ENCODE measurements around the gene PTH2.

PTH2 gene, protein sequence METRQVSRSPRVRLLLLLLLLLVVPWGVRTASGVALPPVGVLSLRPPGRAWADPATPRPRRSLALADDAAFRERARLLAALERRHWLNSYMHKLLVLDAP

DNA sequence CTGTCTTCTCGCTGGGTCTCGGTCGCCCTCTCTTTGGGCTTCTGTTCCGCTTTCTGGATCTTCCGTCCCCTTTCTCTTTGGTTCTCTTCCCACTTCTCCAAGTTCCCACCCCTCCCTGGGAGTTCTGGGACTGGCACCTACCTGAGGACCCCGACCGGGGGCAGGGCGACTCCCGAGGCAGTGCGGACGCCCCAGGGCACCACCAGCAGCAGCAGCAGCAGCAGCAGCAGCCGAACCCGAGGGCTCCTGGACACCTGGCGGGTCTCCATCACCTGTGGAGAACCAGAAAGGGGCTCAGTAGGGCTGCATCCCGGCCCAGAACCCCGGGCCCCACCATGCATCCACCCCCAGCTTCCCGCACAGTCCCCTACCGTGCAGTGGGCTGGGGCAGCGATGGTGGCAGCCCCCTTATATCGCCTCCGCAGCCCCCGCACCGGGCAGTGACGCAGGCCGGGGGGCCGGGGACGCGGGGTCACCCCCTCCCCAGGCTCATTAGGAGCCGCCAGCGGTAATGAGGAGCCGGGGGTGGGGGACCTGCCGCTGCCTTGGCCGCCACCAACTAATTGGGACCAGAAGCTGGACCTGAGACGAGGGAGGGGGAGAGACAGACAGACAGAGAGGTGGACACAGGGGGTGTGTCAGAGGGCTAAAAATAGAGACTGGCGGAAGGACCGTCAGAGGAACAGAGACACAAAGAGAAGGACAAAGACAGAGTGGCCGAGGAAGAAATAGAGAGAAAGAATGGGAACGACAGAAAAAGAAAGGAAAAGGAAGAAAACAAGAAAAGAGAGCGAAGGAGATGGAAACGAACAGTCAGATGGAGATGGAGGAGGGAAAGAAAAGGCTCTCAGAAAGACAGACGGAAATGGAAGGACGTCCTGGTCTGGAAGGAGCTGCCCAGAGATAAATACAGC is at the start of gene PTH2:
TSS of gene PTH2 (minus strand) at position 371 of the 914 bp plus-strand sequence. CDS start at position 269, 102 bp downstream.
- no peak for DNase-seq (ENCODE audit: low spot score)
- TF ChIP-seq, protein P1, sequence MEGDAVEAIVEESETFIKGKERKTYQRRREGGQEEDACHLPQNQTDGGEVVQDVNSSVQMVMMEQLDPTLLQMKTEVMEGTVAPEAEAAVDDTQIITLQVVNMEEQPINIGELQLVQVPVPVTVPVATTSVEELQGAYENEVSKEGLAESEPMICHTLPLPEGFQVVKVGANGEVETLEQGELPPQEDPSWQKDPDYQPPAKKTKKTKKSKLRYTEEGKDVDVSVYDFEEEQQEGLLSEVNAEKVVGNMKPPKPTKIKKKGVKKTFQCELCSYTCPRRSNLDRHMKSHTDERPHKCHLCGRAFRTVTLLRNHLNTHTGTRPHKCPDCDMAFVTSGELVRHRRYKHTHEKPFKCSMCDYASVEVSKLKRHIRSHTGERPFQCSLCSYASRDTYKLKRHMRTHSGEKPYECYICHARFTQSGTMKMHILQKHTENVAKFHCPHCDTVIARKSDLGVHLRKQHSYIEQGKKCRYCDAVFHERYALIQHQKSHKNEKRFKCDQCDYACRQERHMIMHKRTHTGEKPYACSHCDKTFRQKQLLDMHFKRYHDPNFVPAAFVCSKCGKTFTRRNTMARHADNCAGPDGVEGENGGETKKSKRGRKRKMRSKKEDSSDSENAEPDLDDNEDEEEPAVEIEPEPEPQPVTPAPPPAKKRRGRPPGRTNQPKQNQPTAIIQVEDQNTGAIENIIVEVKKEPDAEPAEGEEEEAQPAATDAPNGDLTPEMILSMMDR (IDR thresholded peaks at IDR 0.05; ENCODE audit: borderline replicate concordance, control extremely low read depth, extremely low read depth, insufficient read depth, missing control alignments) = no peak
- in situ Hi-C loops (cut with MboI; ENCODE audit: low sequenced_read_pairs, unreplicated experiment) = no loop called here

GRCh38 chr19:49472936-49473335 is 49.7 kb upstream of the PTH2 start:
- TF ChIP-seq, protein P1 (IDR thresholded peaks at IDR 0.05; ENCODE audit: borderline replicate concordance, control extremely low read depth, extremely low read depth, insufficient read depth, missing control alignments) = no peak
- in situ Hi-C loops (cut with MboI; ENCODE audit: low sequenced_read_pairs, unreplicated experiment) = no loop called here
- no peak for DNase-seq (ENCODE audit: low spot score)

GRCh38 chr19:49470615-49470978 is 47.4 kb upstream of the PTH2 start:
- in situ Hi-C loops (cut with MboI; ENCODE audit: low sequenced_read_pairs, unreplicated experiment) = no loop called here
- TF ChIP-seq, protein P1 (IDR thresholded peaks at IDR 0.05; ENCODE audit: borderline replicate concordance, control extremely low read depth, extremely low read depth, insufficient read depth, missing control alignments) = no peak

GRCh38 chr19:49469828-49470614 is 46.8 kb upstream of the PTH2 start:
- TF ChIP-seq, protein P1 (IDR thresholded peaks at IDR 0.05; ENCODE audit: borderline replicate concordance, control extremely low read depth, extremely low read depth, insufficient read depth, missing control alignments) = peak; percentile 90
- DNase-seq (ENCODE audit: low spot score) = peak; percentile 88

More at GRCh38 chr19:49470615-49470978, 47.4 kb upstream of the PTH2 start:
- DNase-seq (ENCODE audit: low spot score) = no peak

GRCh38 chr19:49468746-49469447 is 45.7 kb upstream of the PTH2 start:
- TF ChIP-seq, protein P1 (IDR thresholded peaks at IDR 0.05; ENCODE audit: borderline replicate concordance, control extremely low read depth, extremely low read depth, insufficient read depth, missing control alignments) = no peak
- in situ Hi-C loops (cut with MboI; ENCODE audit: low sequenced_read_pairs, unreplicated experiment) = no loop called here
- peak; percentile 89 for DNase-seq (ENCODE audit: low spot score)

More at GRCh38 chr19:49469828-49470614, 46.8 kb upstream of the PTH2 start:
- in situ Hi-C loops (cut with MboI; ENCODE audit: low sequenced_read_pairs, unreplicated experiment) = no loop called here

DNA sequence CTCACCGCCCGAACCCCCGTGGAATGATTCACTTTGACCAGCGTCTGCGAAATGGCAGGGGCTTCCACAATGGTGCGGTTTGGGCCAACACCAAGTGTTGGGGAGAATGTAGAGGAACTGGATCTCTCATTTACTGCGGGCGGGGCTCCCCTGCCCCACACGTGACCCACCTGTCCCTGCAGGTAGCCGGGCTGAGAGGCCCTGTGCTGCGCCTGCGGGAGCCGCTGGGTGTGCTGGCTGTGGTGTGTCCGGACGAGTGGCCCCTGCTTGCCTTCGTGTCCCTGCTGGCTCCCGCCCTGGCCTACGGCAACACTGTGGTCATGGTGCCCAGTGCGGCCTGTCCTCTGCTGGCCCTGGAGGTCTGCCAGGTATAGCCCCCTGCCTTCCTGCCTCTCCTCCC is 45.0 kb upstream of the PTH2 start:
- DNase-seq (ENCODE audit: low spot score) = no peak
- in situ Hi-C loops (cut with MboI; ENCODE audit: low sequenced_read_pairs, unreplicated experiment) = no loop called here
- TF ChIP-seq, protein P1 (IDR thresholded peaks at IDR 0.05; ENCODE audit: borderline replicate concordance, control extremely low read depth, extremely low read depth, insufficient read depth, missing control alignments) = no peak

Data from GM13976 (cell line).